A549 (cell line): Measurements from ENCODE around the gene PAQR6.

Experiments
- CTCF ChIP-seq: fragments of >200 bp; sonication (Bioruptor Twin); formaldehyde crosslinking; IDR thresholded peaks from 3 replicates; pipeline ENCODE4 v1.5.1; 2016
- EP300 ChIP-seq, 2 experiments: fragments of >200 bp; sonication (Bioruptor Twin); formaldehyde crosslinking; IDR thresholded peaks; 2 replicates in 1 of 2; 3 replicates in 1 of 2; pipeline ENCODE4 v1.6.1; 2016 to 2017
- ESRRA ChIP-seq: fragments of 150-350 bp; IDR thresholded peaks from 2 replicates; pipeline ENCODE4 v1.6.1; 2014; ENCODE audit warnings: mild to moderate bottlenecking, low read length, borderline replicate concordance
- HMGXB4 ChIP-seq: fragments of 250-450 bp; sonication (Bioruptor Pico); IDR thresholded peaks from 2 replicates; pipeline ENCODE4 v1.5.0; 2021; ENCODE audit warnings: mild to moderate bottlenecking, moderate library complexity, borderline replicate concordance
- MAX ChIP-seq: IDR thresholded peaks from 2 replicates; pipeline ENCODE4 v1.6.1; 2012
- NR3C1 ChIP-seq: fragments of >200 bp; sonication (Bioruptor Twin); formaldehyde crosslinking; IDR thresholded peaks from 3 replicates; pipeline ENCODE4 v1.6.1; 2017
- POLR2A ChIP-seq: IDR thresholded peaks from 2 replicates; pipeline ENCODE4 v1.6.1; 2012; ENCODE audit warnings: mild to moderate bottlenecking, low read length
- RAD21 ChIP-seq, 2 experiments: fragments of >200 bp in 1 of 2; sonication (Bioruptor Twin) in 1 of 2; formaldehyde crosslinking in 1 of 2; IDR thresholded peaks in 1 of 2; conservative IDR thresholded peaks in 1 of 2; 2 replicates in 1 of 2; 3 replicates in 1 of 2; pipeline ENCODE4 v1.6.1; 2012 to 2018; ENCODE audit warnings: inconsistent platforms in 1 of 2
- RCOR1 ChIP-seq: fragments of 150-350 bp; IDR thresholded peaks from 2 replicates; pipeline ENCODE4 v1.6.1; 2014; ENCODE audit warnings: antibody characterized with exemption, low read length, low read depth
- REST ChIP-seq: fragments of 200-600 bp; sonication (generic); IDR thresholded peaks from 2 replicates; pipeline ENCODE4 v1.6.1; 2016; ENCODE audit warnings: antibody characterized with exemption, mild to moderate bottlenecking, moderate library complexity
- SMC3 ChIP-seq: fragments of >200 bp; sonication (Bioruptor Twin); formaldehyde crosslinking; IDR thresholded peaks from 3 replicates; pipeline ENCODE4 v1.6.1; 2018; ENCODE audit warnings: inconsistent platforms
- SREBF2 ChIP-seq: fragments of 450-650 bp; IDR thresholded peaks from 2 replicates; pipeline ENCODE4 v1.6.1; 2014; ENCODE audit warnings: mild to moderate bottlenecking, moderate library complexity
- TP53 ChIP-seq: fragments of 250-450 bp; sonication (Bioruptor Pico); IDR thresholded peaks from 2 replicates; pipeline ENCODE4 v1.5.0; 2021; ENCODE audit warnings: mild to moderate bottlenecking, moderate library complexity

GRCh38 chr1:156249593-156249992, 1.7 kb upstream of the PAQR6 start:
- TF ChIP-seq RCOR1 (no peak), HMGXB4 (no peak), MAX (no peak), POLR2A (no peak), CTCF (no peak), TP53 (CRISPR knock-in tag) (no peak), REST (no peak), NR3C1 (no peak), SREBF2 (no peak), EP300 (IDR thresholded peaks at IDR 0.05) (no peak), RAD21 (conservative IDR thresholded peaks at IDR 0.05 in 1 of 2, IDR thresholded peaks at IDR 0.05 in 1 of 2) (no peak), ESRRA (no peak), SMC3 (no peak)
